Activated naive CD4-positive, alpha-beta T cell treated with anti-CD3 and anti-CD28 coated beads, Interleukin-2, amount 50 U/mL, for 16 hours (primary cell): Measurements from ENCODE around the gene EXOC4.
"Not testable (repeated sequence)": the region's sequence is repeated elsewhere in the genome, so short reads cannot be mapped to it uniquely, and the experiment has no call there.

Source experiments
- DNase-seq: peaks from one replicate; pipeline ENCODE4 v3.0.0-alpha.2; 2020

EXOC4 gene

GRCh38 chr7:133278975-133279374, 26.1 kb downstream of the EXOC4 start:
- not testable (repeated sequence) for DNase-seq

GRCh38 chr7:133282094-133282493, 29.2 kb downstream of the EXOC4 start:
- no peak for DNase-seq

GRCh38 chr7:133284092-133284491, 31.2 kb downstream of the EXOC4 start:
- DNase-seq = no peak

GRCh38 chr7:133288970-133289369, 36.1 kb downstream of the EXOC4 start:
- no peak for DNase-seq

- DNase-seq = no peak
These were observed 37.2 kb downstream of the EXOC4 start for GRCh38 chr7:133290041-133290440.

GRCh38 chr7:133290676-133291333, 37.9 kb downstream of the EXOC4 start:
- DNase-seq = no peak

- no peak for DNase-seq
These were observed 39.8 kb downstream of the EXOC4 start for GRCh38 chr7:133292631-133293030.

- DNase-seq = no peak
These were observed 40.7 kb downstream of the EXOC4 start for GRCh38 chr7:133293384-133294160.

GRCh38 chr7:133294234-133294633, 41.4 kb downstream of the EXOC4 start:
- no peak for DNase-seq

- no peak for DNase-seq
These were observed 42.6 kb downstream of the EXOC4 start for GRCh38 chr7:133295484-133295883.

GRCh38 chr7:133297093-133297492, 44.2 kb downstream of the EXOC4 start:
- DNase-seq = no peak

- no peak for DNase-seq
These were observed 45.2 kb downstream of the EXOC4 start for GRCh38 chr7:133298080-133298479.

- DNase-seq = no peak
These were observed 46.8 kb downstream of the EXOC4 start for GRCh38 chr7:133299676-133300075.

- DNase-seq = no peak
These were observed 47.2 kb downstream of the EXOC4 start for GRCh38 chr7:133300088-133300487.

- DNase-seq = no peak
These were observed 47.9 kb downstream of the EXOC4 start for GRCh38 chr7:133300811-133301210.

- DNase-seq = no peak
These were observed 48.6 kb downstream of the EXOC4 start for GRCh38 chr7:133301444-133301843.

- DNase-seq = no peak
These were observed 50.5 kb downstream of the EXOC4 start for GRCh38 chr7:133303372-133303771.

- DNase-seq = no peak
These were observed 51.1 kb downstream of the EXOC4 start for GRCh38 chr7:133303931-133304330.

GRCh38 chr7:133309333-133309732, 56.5 kb downstream of the EXOC4 start:
- no peak for DNase-seq

GRCh38 chr7:133310232-133310862, 57.5 kb downstream of the EXOC4 start:
- no peak for DNase-seq

GRCh38 chr7:133313575-133313974, 60.7 kb downstream of the EXOC4 start:
- no peak for DNase-seq

- no peak for DNase-seq
These were observed 61.2 kb downstream of the EXOC4 start for GRCh38 chr7:133314084-133314483.

GRCh38 chr7:133315332-133316040, 62.6 kb downstream of the EXOC4 start:
- no peak for DNase-seq
